GM18526 (cell line): ENCODE measurements around the gene ARRDC3.

Experiments
- POLR2A ChIP-seq: IDR thresholded peaks from 3 replicates; pipeline ENCODE4 v1.6.1; 2011; ENCODE audit not compliant: insufficient read length; ENCODE audit errors: extremely low read depth

The ARRDC3 gene

DNA sequence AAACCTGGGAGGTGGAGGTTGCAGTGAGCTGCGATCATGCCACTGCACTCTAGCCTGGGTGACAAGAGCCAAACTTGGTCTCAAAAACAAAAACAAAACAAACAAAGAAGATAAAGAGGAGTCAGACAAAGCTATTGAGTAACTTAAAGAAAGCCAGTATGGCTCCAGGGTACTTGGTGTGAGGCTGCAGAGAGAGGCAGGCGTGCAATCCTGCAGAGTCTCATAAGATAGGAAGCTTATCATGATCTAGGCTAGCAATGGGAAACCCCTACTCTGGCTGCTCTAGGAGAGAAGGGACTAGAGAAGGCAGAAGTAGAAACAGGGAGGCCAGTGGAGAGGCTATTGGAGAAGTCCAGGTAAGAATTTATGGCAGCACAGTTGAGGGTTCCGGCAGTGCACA is 42.0 kb downstream of the ARRDC3 start:
- no peak for TF ChIP-seq POLR2A

- TF ChIP-seq POLR2A, result no peak
Observed at GRCh38 chr5:91340532-91340931, 42.6 kb downstream of the ARRDC3 start.

- TF ChIP-seq POLR2A, result no peak
Observed at GRCh38 chr5:91339063-91339705, 43.9 kb downstream of the ARRDC3 start.

GRCh38 chr5:91332267-91333045 is 50.7 kb downstream of the ARRDC3 start:
- TF ChIP-seq POLR2A, result no peak

DNA sequence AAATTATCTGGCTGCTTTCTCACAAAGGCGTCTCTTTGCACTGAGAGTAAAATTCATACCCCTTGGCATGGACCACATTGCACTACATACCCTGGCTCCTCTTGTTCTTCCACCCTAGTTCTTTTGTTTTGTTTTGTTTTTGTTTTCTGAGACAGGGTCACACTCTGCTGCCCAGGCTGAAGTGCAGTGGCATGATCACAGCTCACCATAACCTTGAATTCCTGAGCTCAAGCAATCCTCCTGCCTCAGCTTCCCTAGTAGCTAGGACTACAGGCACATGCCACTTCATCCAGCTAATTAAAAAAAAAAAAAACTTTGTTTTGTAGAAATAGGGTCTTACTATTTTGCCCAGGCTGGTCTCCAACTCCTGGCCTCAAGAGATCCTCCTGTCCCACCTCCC is 51.4 kb downstream of the ARRDC3 start:
- TF ChIP-seq POLR2A, result no peak

GRCh38 chr5:91329283-91329682 is 53.8 kb downstream of the ARRDC3 start:
- no peak for TF ChIP-seq POLR2A

DNA sequence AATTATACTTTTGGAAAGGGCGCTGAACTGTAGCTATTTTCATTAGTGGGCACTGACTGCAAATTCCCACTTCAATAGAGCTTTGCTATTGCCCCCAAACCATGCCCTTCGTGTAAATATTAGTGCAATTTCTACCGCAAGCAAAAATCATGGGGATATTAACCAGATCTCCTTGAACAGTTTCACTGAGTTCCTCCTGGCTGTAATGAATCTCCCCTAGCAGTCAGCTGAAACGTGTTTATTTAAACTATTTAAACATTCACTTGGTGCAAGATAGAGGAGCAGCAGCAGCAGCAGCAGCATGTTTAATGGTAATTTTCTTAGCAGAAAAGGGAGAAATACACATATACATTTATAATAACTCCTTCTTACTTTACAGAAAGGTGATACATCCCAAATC is 54.4 kb downstream of the ARRDC3 start:
- no peak for TF ChIP-seq POLR2A

- no peak for TF ChIP-seq POLR2A
Observed at GRCh38 chr5:91319667-91320066, 63.5 kb downstream of the ARRDC3 start.

- no peak for TF ChIP-seq POLR2A
Observed at GRCh38 chr5:91318724-91319123, 64.4 kb downstream of the ARRDC3 start.
